HG03521 (cell line): Measurements from ENCODE around the gene ST6GAL1.
A peak's percentile ranks its signal among the peaks of the same experiment; 100 is the strongest.
"Not testable (repeated sequence)": the region's sequence is repeated elsewhere in the genome, so short reads cannot be mapped to it uniquely, and the experiment has no call there.

Experiments used
- ATAC-seq: cut with Tn5 transposase; IDR thresholded peaks from one replicate; pipeline ENCODE4 v1.9.1; 2021; ENCODE audit warnings: mild to moderate bottlenecking, moderate library complexity; ENCODE audit not compliant: unreplicated experiment

ST6GAL1 gene

DNA sequence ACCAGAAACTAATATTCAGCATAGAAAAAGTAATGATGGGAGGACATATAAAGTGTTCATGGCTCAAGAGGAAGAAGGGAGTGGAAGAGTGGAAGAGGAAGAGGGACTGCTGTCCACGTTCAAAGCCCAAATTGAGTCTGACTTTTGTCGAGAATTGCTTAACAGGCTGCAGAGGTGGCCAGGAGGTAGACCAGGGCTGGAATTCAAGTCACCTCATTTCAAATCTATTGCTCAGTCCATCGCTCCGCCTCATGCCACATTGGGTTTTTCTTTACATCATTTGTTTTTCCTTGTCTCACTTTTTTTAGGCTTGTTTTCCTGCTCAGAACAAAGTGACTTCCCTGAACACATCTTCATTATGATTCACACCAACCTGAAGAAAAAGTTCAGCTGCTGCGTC lies 112.0 kb downstream of the ST6GAL1 start:
- ATAC-seq, result no peak

DNA sequence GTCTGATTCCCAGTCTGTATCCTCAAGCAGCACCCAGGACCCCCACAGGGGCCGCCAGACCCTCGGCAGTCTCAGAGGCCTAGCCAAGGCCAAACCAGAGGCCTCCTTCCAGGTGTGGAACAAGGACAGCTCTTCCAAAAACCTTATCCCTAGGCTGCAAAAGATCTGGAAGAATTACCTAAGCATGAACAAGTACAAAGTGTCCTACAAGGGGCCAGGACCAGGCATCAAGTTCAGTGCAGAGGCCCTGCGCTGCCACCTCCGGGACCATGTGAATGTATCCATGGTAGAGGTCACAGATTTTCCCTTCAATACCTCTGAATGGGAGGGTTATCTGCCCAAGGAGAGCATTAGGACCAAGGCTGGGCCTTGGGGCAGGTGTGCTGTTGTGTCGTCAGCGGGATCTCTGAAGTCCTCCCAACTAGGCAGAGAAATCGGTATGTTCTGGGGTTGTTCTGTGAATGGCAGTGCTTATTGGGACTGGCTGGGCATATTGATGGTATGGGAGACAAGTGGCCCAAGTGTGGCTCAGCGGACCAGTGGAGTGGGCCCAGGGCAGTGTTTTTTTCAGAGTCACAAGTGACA lies 112.6 kb downstream of the ST6GAL1 start:
- ATAC-seq, result no peak

- ATAC-seq, result peak; percentile 68
These were observed 113.9 kb downstream of the ST6GAL1 start for GRCh38 chr3:187044206-187044605.

DNA sequence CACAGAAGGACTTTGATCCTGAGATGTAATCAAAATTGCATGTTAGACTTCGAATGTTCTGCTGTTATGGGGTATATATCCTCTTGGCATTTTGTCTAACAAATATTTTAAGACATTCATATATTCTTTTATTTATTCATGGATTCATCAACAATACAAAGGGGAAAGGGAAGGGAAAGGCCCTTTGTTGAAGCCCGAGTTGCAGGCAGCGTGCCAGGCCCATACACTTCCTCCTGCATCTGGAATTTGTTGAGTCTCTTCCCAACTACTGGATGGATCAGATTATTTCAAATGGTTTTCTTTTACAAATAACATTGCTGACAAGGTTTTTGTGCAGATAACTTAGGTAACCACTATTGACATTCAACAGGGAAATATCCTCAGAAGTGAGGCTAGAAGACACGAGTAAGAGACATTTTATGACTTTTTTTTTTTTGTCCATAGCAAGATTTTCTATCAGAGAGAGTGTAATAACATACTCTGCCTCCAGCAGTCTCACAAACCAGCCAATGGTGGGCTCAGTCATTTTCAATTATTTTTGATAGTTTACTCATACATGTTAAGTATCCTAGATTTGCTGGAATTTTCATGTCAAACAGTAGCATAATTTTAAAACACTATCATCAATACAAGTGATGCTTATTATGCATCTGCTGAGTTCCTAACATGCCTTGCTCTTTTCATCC lies 114.7 kb downstream of the ST6GAL1 start:
- ATAC-seq, result no peak

- no peak for ATAC-seq
These were observed 115.7 kb downstream of the ST6GAL1 start for GRCh38 chr3:187046033-187046432.

- no peak for ATAC-seq
These were observed 119.3 kb downstream of the ST6GAL1 start for GRCh38 chr3:187049462-187050101.

- no peak for ATAC-seq
These were observed 120.7 kb downstream of the ST6GAL1 start for GRCh38 chr3:187051066-187051465.

DNA sequence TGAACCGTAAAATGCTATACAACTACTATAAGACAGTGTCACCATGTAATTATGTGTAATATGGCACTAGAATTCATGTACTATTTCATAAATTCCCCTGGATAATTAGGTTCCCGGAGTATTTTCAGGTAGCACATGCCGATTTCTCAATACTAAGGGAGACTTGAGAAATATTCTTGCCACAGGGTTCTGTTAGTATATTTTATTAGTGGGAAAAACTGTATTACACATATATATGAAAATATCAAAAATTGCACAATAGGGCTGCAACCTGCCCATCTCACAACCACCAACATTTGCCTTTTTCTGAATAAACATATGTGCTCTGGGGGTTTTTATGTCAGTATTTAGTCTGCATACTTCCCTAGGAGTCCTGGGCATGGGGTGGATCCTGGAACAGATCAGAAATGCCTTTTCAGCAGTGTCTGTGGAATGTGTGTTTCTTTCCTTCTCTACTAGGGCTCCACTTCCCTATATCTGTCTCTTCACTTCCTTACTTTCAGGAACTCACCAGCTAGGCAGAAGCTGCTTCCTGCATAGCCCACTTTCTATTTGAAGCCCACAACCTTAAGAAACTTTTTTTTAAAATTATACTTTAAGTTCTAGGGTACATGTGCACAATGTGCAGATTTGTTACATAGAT lies 121.5 kb downstream of the ST6GAL1 start:
- no peak for ATAC-seq

GRCh38 chr3:187052427-187052826 lies 122.1 kb downstream of the ST6GAL1 start:
- ATAC-seq, result not testable (repeated sequence)

GRCh38 chr3:187054433-187054832 lies 124.1 kb downstream of the ST6GAL1 start:
- ATAC-seq, result not testable (repeated sequence)

DNA sequence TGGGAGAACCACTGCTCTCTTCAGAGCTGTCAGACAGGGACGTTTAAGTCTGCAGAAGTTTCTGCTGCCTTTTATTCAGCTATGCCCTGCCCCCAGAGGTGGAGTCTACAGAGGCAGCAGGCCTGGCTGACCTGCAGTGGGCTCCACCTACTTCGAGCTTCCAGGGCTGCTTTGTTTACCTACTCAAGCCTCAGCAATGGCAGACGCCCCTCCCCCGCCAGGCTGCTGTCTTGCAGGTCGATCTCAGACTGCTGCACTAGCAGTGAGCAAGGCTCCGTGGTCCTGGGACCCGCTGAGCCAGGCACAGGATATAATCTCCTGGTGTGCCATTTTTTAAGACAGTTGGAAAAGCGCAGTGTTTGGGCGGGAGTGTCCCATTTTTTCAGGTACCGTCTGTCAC lies 127.5 kb downstream of the ST6GAL1 start:
- not testable (repeated sequence) for ATAC-seq

DNA sequence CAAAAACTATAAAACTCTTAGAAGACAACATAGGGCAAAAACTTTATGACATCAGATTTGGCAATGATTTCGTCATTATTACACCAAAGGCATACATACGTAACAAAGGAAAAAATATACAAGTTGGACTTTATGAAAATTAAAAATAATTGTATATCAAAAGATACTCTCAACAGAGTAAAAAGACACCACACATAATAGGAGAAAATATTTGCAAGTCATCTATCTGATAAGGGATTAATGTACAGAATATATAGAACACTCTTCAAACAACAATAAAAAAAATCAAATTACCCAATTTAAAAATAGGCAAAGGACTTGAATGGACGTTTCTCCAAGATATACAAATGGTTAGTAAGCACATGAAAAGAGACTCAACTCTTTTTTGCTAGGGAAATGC lies 131.4 kb downstream of the ST6GAL1 start:
- ATAC-seq, result no peak

- no peak for ATAC-seq
These were observed 132.3 kb downstream of the ST6GAL1 start for GRCh38 chr3:187062526-187063177.

DNA sequence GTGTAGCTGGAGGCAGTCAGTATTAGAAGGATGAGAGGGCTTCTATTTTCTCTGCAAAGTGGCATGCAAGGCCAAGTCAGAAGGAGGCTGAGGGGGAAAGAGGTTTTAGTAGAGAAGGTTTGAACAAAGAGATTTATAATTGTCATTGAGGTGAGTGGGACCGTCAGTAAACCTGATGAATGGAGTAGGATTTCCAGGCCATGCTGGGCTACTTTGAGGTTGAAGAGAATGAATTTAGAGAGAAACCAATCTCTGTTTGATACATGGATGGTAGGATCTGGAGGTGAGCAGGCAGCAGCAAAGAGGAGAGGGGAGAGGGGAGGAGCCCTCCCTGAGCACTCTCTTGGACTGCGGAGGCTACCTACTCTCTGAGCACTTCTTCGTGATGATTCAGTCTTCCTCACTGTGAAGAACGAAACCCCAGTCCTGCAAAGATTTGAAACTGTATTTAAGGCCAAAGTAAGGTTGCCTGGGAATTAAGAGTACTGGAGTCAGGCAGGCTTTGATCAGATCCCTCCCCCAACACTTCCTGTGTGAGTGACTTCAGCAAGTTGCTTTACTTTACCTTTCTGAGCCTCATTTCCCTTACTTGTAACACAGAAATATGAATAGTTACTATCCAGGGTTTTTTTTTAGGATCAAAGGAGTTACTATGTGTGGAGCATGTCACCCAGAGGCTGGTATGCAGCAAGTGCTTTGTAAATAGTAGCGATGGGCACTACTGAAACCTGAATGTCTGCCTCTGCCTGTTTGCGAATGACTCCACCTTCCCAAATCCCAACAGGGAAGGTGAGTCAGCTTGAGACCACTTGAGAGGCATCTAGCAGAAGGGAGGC lies 133.2 kb downstream of the ST6GAL1 start:
- ATAC-seq, result no peak

GRCh38 chr3:187064210-187065115 lies 134.1 kb downstream of the ST6GAL1 start:
- peak; percentile 7 for ATAC-seq

DNA sequence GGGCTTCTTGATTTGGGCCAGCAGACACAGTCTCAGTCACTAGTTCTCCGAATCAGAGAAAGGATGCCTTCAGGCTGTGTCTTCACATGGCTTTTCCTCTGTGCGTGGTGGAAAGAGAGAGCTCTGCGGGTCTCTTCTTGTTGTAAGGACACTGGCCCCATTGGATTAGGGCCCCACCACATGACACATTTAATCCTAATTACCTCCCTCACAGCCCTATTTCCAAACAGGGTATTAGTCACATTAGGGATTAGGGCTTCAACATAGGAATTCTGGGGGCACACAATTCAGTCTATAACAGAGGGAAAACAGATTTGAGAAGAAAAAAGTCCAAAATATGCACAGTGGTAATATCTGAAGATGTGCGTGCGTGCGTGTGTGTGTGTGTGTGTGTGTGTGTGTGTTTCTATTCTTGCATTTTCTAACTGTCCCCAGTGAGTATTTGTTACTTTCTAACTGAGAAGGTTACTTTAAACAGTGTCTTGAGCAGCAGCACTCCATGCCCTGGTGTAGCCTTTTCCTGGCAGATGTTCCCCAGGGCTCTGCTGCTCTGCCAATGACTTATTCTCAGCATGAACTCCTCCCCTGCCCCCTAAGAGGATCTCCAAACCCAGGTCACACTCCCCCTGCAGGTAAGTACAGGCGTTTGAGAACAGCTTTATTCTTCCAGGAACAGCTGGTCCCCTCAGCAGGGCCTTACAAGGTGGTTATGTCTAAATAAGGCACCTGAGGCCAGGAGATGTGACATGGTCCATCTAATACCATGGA lies 136.1 kb downstream of the ST6GAL1 start:
- ATAC-seq, result peak; percentile 36

- ATAC-seq, result no peak
These were observed 138.5 kb downstream of the ST6GAL1 start for GRCh38 chr3:187068787-187069186.

DNA sequence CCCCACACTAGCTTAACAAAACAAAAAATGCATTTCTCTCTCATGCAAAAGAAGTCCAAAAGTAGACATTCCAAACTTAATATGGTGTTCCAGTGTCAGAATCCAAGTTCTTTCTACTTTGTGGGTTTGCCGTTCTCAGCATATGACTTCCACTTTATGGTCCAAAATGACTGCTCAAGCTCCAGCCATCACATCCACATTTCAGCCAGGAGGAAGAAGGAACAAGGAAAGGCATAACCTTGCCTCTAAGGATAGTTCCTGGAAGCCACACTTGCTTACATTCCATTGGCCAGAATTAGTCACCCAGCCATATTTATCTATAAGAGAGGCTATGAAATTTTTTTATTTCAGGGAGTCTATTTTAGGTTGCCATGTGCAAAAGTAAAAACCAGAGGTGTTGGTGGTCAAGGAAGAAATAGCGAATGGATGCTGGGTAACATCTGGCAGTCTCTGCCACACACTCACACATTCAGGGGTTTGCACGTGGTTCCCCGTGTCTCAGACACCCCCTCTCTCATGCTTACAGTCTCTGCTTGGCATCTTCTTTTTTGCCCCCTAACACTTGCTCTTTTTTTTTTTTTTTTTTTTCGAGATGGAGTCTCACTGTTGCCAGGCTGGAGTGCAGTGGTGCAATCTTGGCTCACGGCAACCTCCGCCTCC lies 139.7 kb downstream of the ST6GAL1 start:
- ATAC-seq, result no peak
